K562 (cell line): ENCODE data around the gene ARV1. TPM values are rescaled to one million over a fixed set of nuclear protein-coding genes. Genes with fewer than 3 reads are reported as not detected.

ENCODE experiments used
- ARNT ChIP-seq, 2 experiments: fragments of 450-650 bp; IDR thresholded peaks; 2 replicates each; pipeline ENCODE4 v1.6.1; 2016; ENCODE audit warnings: mild to moderate bottlenecking in 1 of 2
- ATF1 ChIP-seq, 2 experiments: fragments of 450-650 bp in 1 of 2; IDR thresholded peaks; 2 replicates each; pipeline ENCODE4 v1.6.1; 2016; ENCODE audit warnings: missing compliant biosample characterization in 1 of 2, missing genetic modification characterization in 1 of 2
- BCOR ChIP-seq: fragments of 450-650 bp; IDR thresholded peaks from 2 replicates; pipeline ENCODE4 v1.6.1; 2016
- CEBPG ChIP-seq, 3 experiments: fragments of 200-800 bp in 1 of 3; sonication (Bioruptor generic) in 1 of 3; sonication (generic) in 1 of 3; formaldehyde crosslinking in 1 of 3; IDR thresholded peaks in 2 of 3; conservative IDR thresholded peaks in 1 of 3; 2 replicates each; pipeline versions ENCODE4 v1.6.1 to v1.8.0; 2016 to 2022; ENCODE audit warnings: missing compliant biosample characterization in 2 of 3, missing genetic modification characterization in 2 of 3, mild to moderate bottlenecking in 1 of 3, missing genetic modification reagents in 1 of 3
- CHD1 ChIP-seq: fragments of 200-600 bp; sonication (generic); IDR thresholded peaks from one replicate; pipeline ENCODE4 v1.6.1; 2012; ENCODE audit warnings: mild to moderate bottlenecking, moderate library complexity, low read length, inconsistent platforms
- CXXC5 ChIP-seq: fragments of 250-450 bp; sonication (Bioruptor Pico); IDR thresholded peaks from 2 replicates; pipeline ENCODE4 v1.8.0; 2022; ENCODE audit warnings: inconsistent platforms, mild to moderate bottlenecking, moderate library complexity
- DMBX1 ChIP-seq: fragments of 250-450 bp; sonication (Bioruptor Pico); IDR thresholded peaks from 2 replicates; pipeline ENCODE4 v1.8.0; 2022; ENCODE audit warnings: inconsistent platforms, mild to moderate bottlenecking, moderate library complexity, borderline replicate concordance
- EHMT2 ChIP-seq: fragments of 450-650 bp; IDR thresholded peaks from 2 replicates; pipeline ENCODE4 v1.6.1; 2018; ENCODE audit warnings: antibody characterized with exemption
- GATAD2A ChIP-seq: fragments of 450-650 bp; IDR thresholded peaks from 2 replicates; pipeline ENCODE4 v1.6.1; 2017
- MBD2 ChIP-seq: sonication (generic); IDR thresholded peaks from 2 replicates; pipeline ENCODE4 v1.6.1; 2016; ENCODE audit warnings: low read depth, borderline replicate concordance
- MYC ChIP-seq, 2 experiments: fragments of 250-450 bp in 1 of 2; sonication (Bioruptor Pico) in 1 of 2; IDR thresholded peaks; 2 replicates each; pipeline versions ENCODE4 v1.5.1 to v1.6.1; 2012 to 2021; ENCODE audit warnings: low read depth in 2 of 2, borderline replicate concordance in 1 of 2, improper control_type of control experiment in 1 of 2, low read length in 1 of 2, mild to moderate bottlenecking in 1 of 2, moderate library complexity in 1 of 2
- RHOXF2B ChIP-seq: fragments of 250-450 bp; sonication (Bioruptor Pico); conservative IDR thresholded peaks from 2 replicates; pipeline ENCODE4 v1.5.1; 2021
- SRSF1 ChIP-seq: fragments of 200-400 bp; formaldehyde crosslinking; IDR thresholded peaks from 2 replicates; pipeline ENCODE4 v1.6.1; 2017; ENCODE audit warnings: mild to moderate bottlenecking, low read depth, low read length, moderate library complexity
- TCF7 ChIP-seq: sonication (generic); IDR thresholded peaks from 2 replicates; pipeline ENCODE4 v1.6.1; 2016; ENCODE audit warnings: antibody characterized with exemption, borderline replicate concordance
- THRB ChIP-seq: fragments of 450-650 bp; formaldehyde crosslinking; conservative IDR thresholded peaks from 2 replicates; pipeline ENCODE4 v1.4.0; 2022; ENCODE audit warnings: mild to moderate bottlenecking, missing genetic modification characterization
- TRIM24 ChIP-seq, 2 experiments: fragments of 450-650 bp; IDR thresholded peaks; 2 replicates each; pipeline ENCODE4 v1.6.1; 2016
- WHSC1 ChIP-seq: IDR thresholded peaks from one replicate; pipeline ENCODE4 v1.6.1; 2012; ENCODE audit warnings: low read length, control low read depth, inconsistent platforms
- XRCC5 ChIP-seq: fragments of 200-400 bp; formaldehyde crosslinking; IDR thresholded peaks from 2 replicates; pipeline ENCODE4 v1.6.1; 2017; ENCODE audit warnings: low read depth, mild to moderate bottlenecking, low read length
- ZNF124 ChIP-seq: sonication (generic); formaldehyde crosslinking; IDR thresholded peaks from 2 replicates; pipeline ENCODE4 v1.8.1; 2022; ENCODE audit warnings: missing genetic modification reagents
- ZNF134 ChIP-seq: fragments of 250-450 bp; sonication (Bioruptor Pico); conservative IDR thresholded peaks from 2 replicates; pipeline ENCODE4 v1.4.0; 2020
- ZNF174 ChIP-seq: fragments of 250-450 bp; sonication (Bioruptor Pico); IDR thresholded peaks from 2 replicates; pipeline ENCODE4 v1.4.0; 2020; ENCODE audit warnings: mild to moderate bottlenecking
- ZNF41 ChIP-seq: fragments of 250-450 bp; sonication (Bioruptor Pico); conservative IDR thresholded peaks from 2 replicates; pipeline ENCODE4 v1.4.0; 2020; ENCODE audit warnings: mild to moderate bottlenecking
- ZNF444 ChIP-seq: fragments of 250-450 bp; sonication (Bioruptor Pico); IDR thresholded peaks from 2 replicates; pipeline ENCODE4 v1.4.0; 2020; ENCODE audit warnings: mild to moderate bottlenecking, moderate library complexity
- ZNF445 ChIP-seq: fragments of 250-450 bp; sonication (Bioruptor Pico); IDR thresholded peaks from 2 replicates; pipeline ENCODE4 v1.4.0; 2020; ENCODE audit warnings: low read depth, mild to moderate bottlenecking, moderate library complexity
- ZNF583 ChIP-seq: fragments of 250-450 bp; sonication (Bioruptor Pico); IDR thresholded peaks from 2 replicates; pipeline ENCODE4 v1.4.0; 2020
- ZNF707 ChIP-seq: fragments of 250-450 bp; sonication (Bioruptor Pico); conservative IDR thresholded peaks from 2 replicates; pipeline ENCODE4 v1.8.0; 2022; ENCODE audit warnings: inconsistent platforms, mild to moderate bottlenecking, moderate library complexity
- polyA plus RNA-seq, 8 experiments: library from polyadenylated mRNA; depleted of rRNA in 4 of 8; stranded (reverse) in 5 of 8; unstranded in 3 of 8; fragments of >200 nt; fragmentation: Nextera tagmentation in 2 of 8; fragmentation: Illumina TruSeq in 1 of 8; extraction: Ambion mirVana in 2 of 8; extraction: Trizol in 1 of 8; gene quantifications; 2 replicates each; pipeline versions ENCODE4 v1.2.1 to v1.2.3, GENCODE V29; 2011 to 2014; ENCODE audit warnings: inconsistent platforms in 1 of 8, missing spikeins in 1 of 8
- total RNA-seq, 7 experiments: library from RNA; depleted of rRNA in 6 of 7; stranded (reverse); fragments of >200 nt in 6 of 7; fragmentation: Illumina TruSeq in 2 of 7; extraction: Trizol in 2 of 7; gene quantifications; 2 replicates each; pipeline versions ENCODE4 v1.2.1 to v1.2.3, GENCODE V29; 2011 to 2021; ENCODE audit warnings: low replicate concordance in 1 of 7
- TF ChIP-seq, protein P1 (sequence below): fragments of 450-650 bp; IDR thresholded peaks from 2 replicates; pipeline ENCODE4 v1.6.1; 2017; ENCODE audit warnings: antibody characterized with exemption

The ARV1 gene
- total and polyA plus RNA-seq, 9 of the 15 experiments (the other 6 are each of a cell fraction or from before 2014, with no cell fraction given), result 54.8 to 139 (median 74.0) TPM

- no peak for TF ChIP-seq THRB
- no peak for TF ChIP-seq SRSF1
- TF ChIP-seq, protein P1, sequence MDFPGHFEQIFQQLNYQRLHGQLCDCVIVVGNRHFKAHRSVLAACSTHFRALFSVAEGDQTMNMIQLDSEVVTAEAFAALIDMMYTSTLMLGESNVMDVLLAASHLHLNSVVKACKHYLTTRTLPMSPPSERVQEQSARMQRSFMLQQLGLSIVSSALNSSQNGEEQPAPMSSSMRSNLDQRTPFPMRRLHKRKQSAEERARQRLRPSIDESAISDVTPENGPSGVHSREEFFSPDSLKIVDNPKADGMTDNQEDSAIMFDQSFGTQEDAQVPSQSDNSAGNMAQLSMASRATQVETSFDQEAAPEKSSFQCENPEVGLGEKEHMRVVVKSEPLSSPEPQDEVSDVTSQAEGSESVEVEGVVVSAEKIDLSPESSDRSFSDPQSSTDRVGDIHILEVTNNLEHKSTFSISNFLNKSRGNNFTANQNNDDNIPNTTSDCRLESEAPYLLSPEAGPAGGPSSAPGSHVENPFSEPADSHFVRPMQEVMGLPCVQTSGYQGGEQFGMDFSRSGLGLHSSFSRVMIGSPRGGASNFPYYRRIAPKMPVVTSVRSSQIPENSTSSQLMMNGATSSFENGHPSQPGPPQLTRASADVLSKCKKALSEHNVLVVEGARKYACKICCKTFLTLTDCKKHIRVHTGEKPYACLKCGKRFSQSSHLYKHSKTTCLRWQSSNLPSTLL, result no peak
- TF ChIP-seq TRIM24 (IDR thresholded peaks at IDR 0.05), result 0 out of 4 replicates have a peak, but pooled peaks of 1 of the 2 experiments have one; percentile 15
- no peak for TF ChIP-seq ZNF124 (CRISPR knock-in tag)
- no peak for TF ChIP-seq WHSC1
- no peak; the same call in 1 of the 2 replicates for TF ChIP-seq MYC (IDR thresholded peaks at IDR 0.05; ENCODE audit: low read depth, low read length)
- TF ChIP-seq MYC (CRISPR knock-in tag; IDR thresholded peaks at IDR 0.05; ENCODE audit: borderline replicate concordance, low read depth), result no peak
- no peak for TF ChIP-seq CHD1
- TF ChIP-seq ATF1 (CRISPR knock-in tag; IDR thresholded peaks at IDR 0.05), result no peak
- TF ChIP-seq ATF1 (tag; IDR thresholded peaks at IDR 0.05), result peak; percentile 11; the same call in 1 of the 2 replicates
- no peak for TF ChIP-seq CXXC5 (CRISPR knock-in tag)
- no peak for TF ChIP-seq EHMT2
- 0 out of 2 replicates have a peak, but pooled peaks have one; percentile 4 for TF ChIP-seq ZNF583
- TF ChIP-seq ZNF134 (CRISPR knock-in tag), result peak; percentile 85
- peak; percentile 84 for TF ChIP-seq ZNF707
- TF ChIP-seq ZNF445 (CRISPR knock-in tag), result no peak
- no peak for TF ChIP-seq RHOXF2B (CRISPR knock-in tag)
- no peak for TF ChIP-seq CEBPG (CRISPR knock-in tag; IDR thresholded peaks at IDR 0.05)
- TF ChIP-seq CEBPG (tag; conservative IDR thresholded peaks at IDR 0.05 in 1 of 2, IDR thresholded peaks at IDR 0.05 in 1 of 2), result 0 out of 4 replicates have a peak, but pooled peaks of 1 of the 2 experiments have one; percentile 6
- no peak for TF ChIP-seq BCOR
- TF ChIP-seq XRCC5, result no peak
- no peak for TF ChIP-seq DMBX1 (CRISPR knock-in tag)
- no peak for TF ChIP-seq GATAD2A
- TF ChIP-seq MBD2, result no peak
- no peak for TF ChIP-seq ZNF174 (CRISPR knock-in tag)
- peak; percentile 98 for TF ChIP-seq ZNF41
- no peak for TF ChIP-seq TCF7
- TF ChIP-seq ZNF444, result no peak
- TF ChIP-seq ARNT (IDR thresholded peaks at IDR 0.05), result no peak
Observed at GRCh38 chr1:231037585-231038517, 59.0 kb downstream of the ARV1 start (continued).
